GM12878 (cell line): Measurements from ENCODE around the gene NFIX. TPM values are rescaled to one million over a fixed set of nuclear protein-coding genes. Genes with fewer than 3 reads are reported as not detected.

Source experiments
- polyA plus RNA-seq, 11 experiments: library from polyadenylated mRNA; depleted of rRNA in 4 of 11; unstranded in 6 of 11; stranded (reverse) in 5 of 11; fragments of >200 nt; fragmentation: Nextera tagmentation in 4 of 11; fragmentation: Illumina TruSeq in 1 of 11; extraction: Ambion mirVana in 4 of 11; extraction: Trizol in 1 of 11; gene quantifications; 1 replicate in 1 of 11; 2 replicates in 10 of 11; pipeline versions ENCODE4 v1.2.1 to v1.2.3, GENCODE V29; 2011 to 2016; ENCODE audit warnings: inconsistent platforms in 2 of 11, missing spikeins in 2 of 11, low read depth in 1 of 11
- total RNA-seq, 4 experiments: library from RNA; depleted of rRNA in 3 of 4; stranded (reverse); fragments of >200 nt in 3 of 4; fragmentation: Illumina TruSeq in 1 of 4; extraction: Trizol in 1 of 4; gene quantifications; 2 replicates each; pipeline versions ENCODE4 v1.2.1 to v1.2.3, GENCODE V29; 2013 to 2021

Gene NFIX
- total and polyA plus RNA-seq, 10 of the 15 experiments (the other 5 are each of a cell fraction or from before 2014, with no cell fraction given), result 0.02 to 2.2 (median 0.28) TPM

Other genes starting within 250 kb of the NFIX start
Only the 7 nearest of the 22 such genes appear.
- gene GCDH, start 104.3 kb upstream of the NFIX start, total RNA-seq (2014; rRNA removed), result 43.6 and 50.1 TPM in 2 replicates
- 24.6 and 26.6 TPM in 2 replicates for gene GCDH, start 104.3 kb upstream of the NFIX start, total RNA-seq (2014; rRNA removed; fragmentation: Illumina TruSeq; extraction: Trizol)
- 49.0 and 52.3 TPM in 2 replicates for gene GCDH, start 104.3 kb upstream of the NFIX start, total RNA-seq (2021)
- 18.9 and 29.4 TPM in 2 replicates for gene GCDH, start 104.3 kb upstream of the NFIX start, polyA plus RNA-seq (2011; rRNA removed)
- 7.8 and 20.7 TPM in 2 replicates for gene GCDH, start 104.3 kb upstream of the NFIX start, polyA plus RNA-seq (2014; fragmentation: Illumina TruSeq; extraction: Trizol)
- 10 to 100 TPM in 1 of 2 experiments, 1 to 10 TPM in 1; 4.2 to 14.6 TPM for gene GCDH, start 104.3 kb upstream of the NFIX start, polyA plus RNA-seq (2014; fragmentation: Nextera tagmentation; extraction: Ambion mirVana)
- gene GCDH, start 104.3 kb upstream of the NFIX start, polyA plus RNA-seq (2014; rRNA removed), result 60.9 and 69.0 TPM in 2 replicates
- gene GCDH, start 104.3 kb upstream of the NFIX start, polyA plus RNA-seq (2016; fragmentation: Nextera tagmentation; extraction: Ambion mirVana), result 10 to 100 TPM; 67.1 to 69.4 TPM
- 0.62 and 0.82 TPM in 2 replicates for gene SYCE2, start 76.2 kb upstream of the NFIX start, total RNA-seq (2014; rRNA removed)
- gene SYCE2, start 76.2 kb upstream of the NFIX start, total RNA-seq (2014; rRNA removed; fragmentation: Illumina TruSeq; extraction: Trizol), result 1.1 and 1.6 TPM in 2 replicates
- gene SYCE2, start 76.2 kb upstream of the NFIX start, total RNA-seq (2021), result 0.41 and 1.0 TPM in 2 replicates
- gene SYCE2, start 76.2 kb upstream of the NFIX start, polyA plus RNA-seq (2011; rRNA removed), result 0.69 and 0.94 TPM in 2 replicates
- 0.76 and 1.1 TPM in 2 replicates for gene SYCE2, start 76.2 kb upstream of the NFIX start, polyA plus RNA-seq (2014; fragmentation: Illumina TruSeq; extraction: Trizol)
- under 1 TPM; 0.61 to 0.66 TPM for gene SYCE2, start 76.2 kb upstream of the NFIX start, polyA plus RNA-seq (2014; fragmentation: Nextera tagmentation; extraction: Ambion mirVana)
- gene SYCE2, start 76.2 kb upstream of the NFIX start, polyA plus RNA-seq (2014; rRNA removed), result 0.54 and 0.79 TPM in 2 replicates
- 1 to 10 TPM; 2.1 to 2.3 TPM for gene SYCE2, start 76.2 kb upstream of the NFIX start, polyA plus RNA-seq (2016; fragmentation: Nextera tagmentation; extraction: Ambion mirVana)
- gene FARSA, start 61.8 kb upstream of the NFIX start, total RNA-seq (2014; rRNA removed), result 120 and 148 TPM in 2 replicates
- 30.4 and 36.4 TPM in 2 replicates for gene FARSA, start 61.8 kb upstream of the NFIX start, total RNA-seq (2014; rRNA removed; fragmentation: Illumina TruSeq; extraction: Trizol)
- 126 and 141 TPM in 2 replicates for gene FARSA, start 61.8 kb upstream of the NFIX start, total RNA-seq (2021)
- 7.2 and 32.5 TPM in 2 replicates for gene FARSA, start 61.8 kb upstream of the NFIX start, polyA plus RNA-seq (2011; rRNA removed)
- gene FARSA, start 61.8 kb upstream of the NFIX start, polyA plus RNA-seq (2014; fragmentation: Illumina TruSeq; extraction: Trizol), result 11.7 and 67.9 TPM in 2 replicates
- gene FARSA, start 61.8 kb upstream of the NFIX start, polyA plus RNA-seq (2014; fragmentation: Nextera tagmentation; extraction: Ambion mirVana), result 10 to 100 TPM; 20.3 to 37.5 TPM
- gene FARSA, start 61.8 kb upstream of the NFIX start, polyA plus RNA-seq (2014; rRNA removed), result 85.0 and 107 TPM in 2 replicates
- 100 to 1,000 TPM; 192 to 212 TPM for gene FARSA, start 61.8 kb upstream of the NFIX start, polyA plus RNA-seq (2016; fragmentation: Nextera tagmentation; extraction: Ambion mirVana)
- 824 and 916 TPM in 2 replicates for gene CALR, start 56.9 kb upstream of the NFIX start, total RNA-seq (2014; rRNA removed)
- gene CALR, start 56.9 kb upstream of the NFIX start, total RNA-seq (2014; rRNA removed; fragmentation: Illumina TruSeq; extraction: Trizol), result 719 and 809 TPM in 2 replicates
- gene CALR, start 56.9 kb upstream of the NFIX start, total RNA-seq (2021), result 891 and 983 TPM in 2 replicates
- gene CALR, start 56.9 kb upstream of the NFIX start, polyA plus RNA-seq (2011; rRNA removed), result 360 and 518 TPM in 2 replicates
- gene CALR, start 56.9 kb upstream of the NFIX start, polyA plus RNA-seq (2014; fragmentation: Illumina TruSeq; extraction: Trizol), result 690 and 703 TPM in 2 replicates
- gene CALR, start 56.9 kb upstream of the NFIX start, polyA plus RNA-seq (2014; fragmentation: Nextera tagmentation; extraction: Ambion mirVana), result 100 to 1,000 TPM; 202 to 216 TPM
- 685 and 856 TPM in 2 replicates for gene CALR, start 56.9 kb upstream of the NFIX start, polyA plus RNA-seq (2014; rRNA removed)
- gene CALR, start 56.9 kb upstream of the NFIX start, polyA plus RNA-seq (2016; fragmentation: Nextera tagmentation; extraction: Ambion mirVana), result 1,000 to 10,000 TPM; 1,394 to 1,451 TPM
- gene RAD23A, start 49.6 kb upstream of the NFIX start, total RNA-seq (2014; rRNA removed), result 158 TPM in 2 replicates
- gene RAD23A, start 49.6 kb upstream of the NFIX start, total RNA-seq (2014; rRNA removed; fragmentation: Illumina TruSeq; extraction: Trizol), result 84.3 and 95.4 TPM in 2 replicates
- 133 and 138 TPM in 2 replicates for gene RAD23A, start 49.6 kb upstream of the NFIX start, total RNA-seq (2021)
- 23.1 and 37.9 TPM in 2 replicates for gene RAD23A, start 49.6 kb upstream of the NFIX start, polyA plus RNA-seq (2011; rRNA removed)
- 70.5 and 104 TPM in 2 replicates for gene RAD23A, start 49.6 kb upstream of the NFIX start, polyA plus RNA-seq (2014; fragmentation: Illumina TruSeq; extraction: Trizol)
- 10 to 100 TPM in 1 of 2 experiments, 1 to 10 TPM in 1; 8.8 to 33.5 TPM for gene RAD23A, start 49.6 kb upstream of the NFIX start, polyA plus RNA-seq (2014; fragmentation: Nextera tagmentation; extraction: Ambion mirVana)
- 135 and 153 TPM in 2 replicates for gene RAD23A, start 49.6 kb upstream of the NFIX start, polyA plus RNA-seq (2014; rRNA removed)
- 100 to 1,000 TPM; 196 to 198 TPM for gene RAD23A, start 49.6 kb upstream of the NFIX start, polyA plus RNA-seq (2016; fragmentation: Nextera tagmentation; extraction: Ambion mirVana)
- 37.6 and 56.4 TPM in 2 replicates for gene GADD45GIP1, start 38.3 kb upstream of the NFIX start, total RNA-seq (2014; rRNA removed)
- gene GADD45GIP1, start 38.3 kb upstream of the NFIX start, total RNA-seq (2014; rRNA removed; fragmentation: Illumina TruSeq; extraction: Trizol), result 17.6 and 19.2 TPM in 2 replicates
- 35.0 and 35.4 TPM in 2 replicates for gene GADD45GIP1, start 38.3 kb upstream of the NFIX start, total RNA-seq (2021)
- gene GADD45GIP1, start 38.3 kb upstream of the NFIX start, polyA plus RNA-seq (2011; rRNA removed), result 17.7 and 25.3 TPM in 2 replicates
- gene GADD45GIP1, start 38.3 kb upstream of the NFIX start, polyA plus RNA-seq (2014; fragmentation: Illumina TruSeq; extraction: Trizol), result 1.00 and 6.4 TPM in 2 replicates
- gene GADD45GIP1, start 38.3 kb upstream of the NFIX start, polyA plus RNA-seq (2014; fragmentation: Nextera tagmentation; extraction: Ambion mirVana), result 10 to 100 TPM in 1 of 2 experiments, 1 to 10 TPM in 1; 5.1 to 13.4 TPM
- 58.1 and 68.0 TPM in 2 replicates for gene GADD45GIP1, start 38.3 kb upstream of the NFIX start, polyA plus RNA-seq (2014; rRNA removed)
- 100 to 1,000 TPM; 124 to 136 TPM for gene GADD45GIP1, start 38.3 kb upstream of the NFIX start, polyA plus RNA-seq (2016; fragmentation: Nextera tagmentation; extraction: Ambion mirVana)
- 0.06 TPM in 1 of 2 replicates, not detected in the other for gene DAND5, start 25.9 kb upstream of the NFIX start, total RNA-seq (2014; rRNA removed)
- not detected in 2 replicates for gene DAND5, start 25.9 kb upstream of the NFIX start, total RNA-seq (2014; rRNA removed; fragmentation: Illumina TruSeq; extraction: Trizol)
- gene DAND5, start 25.9 kb upstream of the NFIX start, total RNA-seq (2021), result 0.11 and 0.15 TPM in 2 replicates
- 0.04 TPM in 1 of 2 replicates, not detected in the other for gene DAND5, start 25.9 kb upstream of the NFIX start, polyA plus RNA-seq (2011; rRNA removed)
- gene DAND5, start 25.9 kb upstream of the NFIX start, polyA plus RNA-seq (2014; fragmentation: Illumina TruSeq; extraction: Trizol), result 0.10 TPM in 1 of 2 replicates, not detected in the other
- gene DAND5, start 25.9 kb upstream of the NFIX start, polyA plus RNA-seq (2014; fragmentation: Nextera tagmentation; extraction: Ambion mirVana), result under 1 TPM in 1 of 2 experiments, not detected in 1; 0.15 TPM
- 0.12 TPM in 1 of 2 replicates, not detected in the other for gene DAND5, start 25.9 kb upstream of the NFIX start, polyA plus RNA-seq (2014; rRNA removed)
- gene DAND5, start 25.9 kb upstream of the NFIX start, polyA plus RNA-seq (2016; fragmentation: Nextera tagmentation; extraction: Ambion mirVana), result under 1 TPM in 1 of 2 experiments, not detected in 1; 0.10 TPM